PC-3 (cell line): ENCODE results near the gene BCL6B. TPM values are rescaled to one million over a fixed set of nuclear protein-coding genes. Genes with fewer than 3 reads are reported as not detected.
A peak's percentile ranks its signal among the peaks of the same experiment; 100 is the strongest.

Experiments used
- ATAC-seq: fragments of 200-7000 bp; cut with Tn5 transposase; 2 replicates; pipeline ENCODE4 v1.9.1; 2020; ENCODE audit warnings: mild to moderate bottlenecking, moderate library complexity
- BruUV-seq: library from RNA; stranded (reverse); fragments of 400-500 nt; replicated peaks from 2 replicates; lab custom pipeline; 2021; lab: Mats Ljungman, UMichigan
- CTCF ChIA-PET: fragments of 300-600 bp; sonication (Branson Sonifier 250); formaldehyde crosslinking; loops from one replicate; lab custom pipeline; 2022; ENCODE audit warnings: antibody characterized with exemption; lab: Charles Lee
- POLR2A ChIA-PET: fragments of 300-600 bp; sonication (Branson Sonifier 250); formaldehyde crosslinking; loops from one replicate; lab custom pipeline; 2022; ENCODE audit warnings: antibody characterized with exemption; ENCODE audit not compliant: unreplicated experiment; lab: Charles Lee
- DNase-seq: peaks from one replicate; pipeline ENCODE4 v3.0.0-alpha.2; 2015
- H2AFZ ChIP-seq: fragments of 300-600 bp; sonication (generic); 2 replicates; pipeline ENCODE4 v1.6.0; 2016; ENCODE audit warnings: antibody characterized with exemption, low read length
- H3F3A ChIP-seq: fragments of 300-600 bp; sonication (generic); one replicate; pipeline ENCODE4 v1.6.0; 2017; ENCODE audit warnings: antibody characterized with exemption, low read length, control low read depth, mild to moderate bottlenecking; ENCODE audit not compliant: unreplicated experiment
- H3K27ac ChIP-seq: fragments of 300-600 bp; sonication (generic); 2 replicates; pipeline ENCODE4 v1.5.1; 2016; ENCODE audit warnings: mild to moderate bottlenecking, low read length
- H3K27me3 ChIP-seq: fragments of 300-600 bp; sonication (generic); 2 replicates; pipeline ENCODE4 v1.6.1; 2016; ENCODE audit warnings: low read length, mixed read lengths
- H3K36me3 ChIP-seq: fragments of 300-600 bp; sonication (generic); 2 replicates; pipeline ENCODE4 v1.6.1; 2016; ENCODE audit warnings: low read depth, mixed run types, low read length, mixed read lengths
- H3K4me1 ChIP-seq: fragments of 300-600 bp; sonication (generic); 2 replicates; pipeline ENCODE4 v1.5.1; 2016; ENCODE audit warnings: low read length; ENCODE audit not compliant: insufficient read depth
- H3K4me2 ChIP-seq: fragments of 300-600 bp; sonication (generic); 2 replicates; pipeline ENCODE4 v1.6.0; 2016; ENCODE audit warnings: low read length
- H3K4me3 ChIP-seq: fragments of 300-600 bp; sonication (generic); 2 replicates; pipeline ENCODE4 v1.5.1; 2016; ENCODE audit warnings: mild to moderate bottlenecking, low read length, mixed read lengths
- H3K79me2 ChIP-seq: fragments of 300-600 bp; sonication (generic); 2 replicates; pipeline ENCODE4 v1.6.1; 2017; ENCODE audit warnings: low read length, mixed read lengths
- H3K9ac ChIP-seq: fragments of 300-600 bp; sonication (generic); 2 replicates; pipeline ENCODE4 v1.6.0; 2016; ENCODE audit warnings: mild to moderate bottlenecking, low read length
- H3K9me2 ChIP-seq: fragments of 300-600 bp; sonication (generic); replicated peaks from 2 replicates; pipeline ENCODE4 v1.6.1; 2016; ENCODE audit warnings: mixed run types, low read length, mixed read lengths
- H3K9me3 ChIP-seq: fragments of 300-600 bp; sonication (generic); 2 replicates; pipeline ENCODE4 v1.6.1; 2016; ENCODE audit warnings: low read length, mixed read lengths
- H4K20me1 ChIP-seq: fragments of 300-600 bp; sonication (generic); 2 replicates; pipeline ENCODE4 v1.6.1; 2016; ENCODE audit warnings: low read length, mixed read lengths
- CTCF ChIP-seq: fragments of 300-600 bp; sonication (generic); conservative IDR thresholded peaks from 2 replicates; pipeline ENCODE4 v1.5.1; 2017; ENCODE audit warnings: antibody characterized with exemption, low read depth, mild to moderate bottlenecking, low read length
- EZH2 ChIP-seq: fragments of 300-600 bp; sonication (generic); IDR thresholded peaks from one replicate; pipeline ENCODE4 v1.6.1; 2017; ENCODE audit warnings: antibody characterized with exemption, mild to moderate bottlenecking, low read length; ENCODE audit not compliant: unreplicated experiment
- EZH2phosphoT487 ChIP-seq: fragments of 300-600 bp; sonication (generic); IDR thresholded peaks from 2 replicates; pipeline ENCODE4 v1.6.1; 2018; ENCODE audit warnings: mild to moderate bottlenecking, antibody characterized with exemption, low read length, borderline replicate concordance
- intact Hi-C: fragments of 100-400 bp; cut with micrococcal nuclease; formaldehyde crosslinking; loops from 2 replicates; pipeline ENCODE4 v1.9.0; 2023
- total RNA-seq: library from RNA; depleted of rRNA; stranded (reverse); fragments of >200 nt; gene quantifications from 2 replicates; pipeline ENCODE4 v1.2.3, GENCODE V29; 2014

BCL6B gene
- total RNA-seq, 1 experiment from 2014 or later, result not detected

GRCh38 chr17:7010523-7010922 is 12.3 kb upstream of the BCL6B start:
- no TSS peak for BruUV-seq
- H3K4me3 ChIP-seq, result peak overlapping the region; percentile 93
- TF ChIP-seq CTCF (no peak), EZH2 (no peak)
- no peaks in the 10 kb centered on the region for H3K36me3 ChIP-seq
- DNase-seq, result no peak
- ATAC-seq, result no peak
- peak overlapping the region; percentile 95 for H3K4me2 ChIP-seq
- no peaks in the 10 kb centered on the region for H3K9me3 ChIP-seq
- H3K27me3 ChIP-seq, result no peaks in the 10 kb centered on the region
- H3K9me2 ChIP-seq, result no peaks in the 10 kb centered on the region
- no peak overlapping the region for H3K9ac ChIP-seq
- no peaks in the 10 kb centered on the region for H4K20me1 ChIP-seq
- intact Hi-C loops, result no loop called here
- H3K27ac ChIP-seq, result no peak overlapping the region
- H3K79me2 ChIP-seq, result peaks cover 55% of the 10 kb centered on the region
- ChIA-PET CTCF (no interaction called here), POLR2A (no interaction called here)
- peaks cover 25% of the 10 kb centered on the region for H3K4me1 ChIP-seq
- no peak overlapping the region for H2AFZ ChIP-seq
- no peaks in the 10 kb centered on the region for H3F3A ChIP-seq

- peak overlapping the region; percentile 95 for H3K4me2 ChIP-seq
- H4K20me1 ChIP-seq, result no peaks in the 10 kb centered on the region
- BruUV-seq, result no TSS peak
- TF ChIP-seq EZH2phosphoT487 (no peak), CTCF (no peak)
- no peaks in the 10 kb centered on the region for H3K36me3 ChIP-seq
- peak overlapping the region; percentile 93 for H3K4me3 ChIP-seq
- ChIA-PET POLR2A (no interaction called here), CTCF (interaction anchor here (0.6 kb wide), 1 partner anchor 568 kb away, joined by 8 read pairs; no protein-coding TSS in a partner anchor)
- ATAC-seq, result no peak
- H3K4me1 ChIP-seq, result peaks cover 28% of the 10 kb centered on the region
- peaks cover 55% of the 10 kb centered on the region for H3K79me2 ChIP-seq
- H3K9ac ChIP-seq, result peak overlapping the region; percentile 98
- H3K27ac ChIP-seq, result no peak overlapping the region
- no peaks in the 10 kb centered on the region for H3K9me3 ChIP-seq
- no peak for DNase-seq
- no peaks in the 10 kb centered on the region for H3F3A ChIP-seq
- H3K9me2 ChIP-seq, result no peaks in the 10 kb centered on the region
- H2AFZ ChIP-seq, result peak overlapping the region; percentile 91; the same call in 1 of the 2 replicates
- H3K27me3 ChIP-seq, result no peaks in the 10 kb centered on the region
- intact Hi-C loops, result no loop called here
These were observed 11.4 kb upstream of the BCL6B start for GRCh38 chr17:7011415-7011814.

GRCh38 chr17:7011942-7012254 is 11.0 kb upstream of the BCL6B start:
- peak overlapping the region; percentile 98 for H3K9ac ChIP-seq
- peak overlapping the region; percentile 91 for H2AFZ ChIP-seq
- H3K27me3 ChIP-seq, result no peaks in the 10 kb centered on the region
- ATAC-seq (no peak), DNase-seq (no peak)
- no peaks in the 10 kb centered on the region for H3F3A ChIP-seq
- H3K9me2 ChIP-seq, result no peaks in the 10 kb centered on the region
- CTCF ChIA-PET, result no interaction called here
- H3K36me3 ChIP-seq, result no peaks in the 10 kb centered on the region
- TF ChIP-seq CTCF (no peak), EZH2phosphoT487 (no peak), EZH2 (no peak)
- H3K27ac ChIP-seq, result peak overlapping the region; percentile 93
- peak overlapping the region; percentile 93 for H3K4me3 ChIP-seq
- intact Hi-C loops, result no loop called here
- no peaks in the 10 kb centered on the region for H4K20me1 ChIP-seq
- H3K4me1 ChIP-seq, result peaks cover 28% of the 10 kb centered on the region
- BruUV-seq, result TSS peak; percentile 82
- POLR2A ChIA-PET, result no interaction called here
- no peaks in the 10 kb centered on the region for H3K9me3 ChIP-seq
- peaks cover 55% of the 10 kb centered on the region for H3K79me2 ChIP-seq
- H3K4me2 ChIP-seq, result peak overlapping the region; percentile 95
